ENCODE measurements around the gene CTNNA3.

CTNNA3 gene

GRCh38 chr10:67072654-67073053 is 623.3 kb downstream of the CTNNA3 start:
- no peak for DNase-seq (ENCODE audit: low read depth)
- Histone ChIP-seq H3K36me3 (ENCODE audit: control insufficient read depth, insufficient read depth, low read length, severe bottlenecking) (no peaks in the 10 kb centered on the region), H3K27me3 (replicated peaks; ENCODE audit: control insufficient read depth, insufficient read depth, low read length) (no peaks in the 10 kb centered on the region), H3K4me1 (ENCODE audit: control insufficient read depth, insufficient read depth, low read length) (no peaks in the 10 kb centered on the region), H3K9ac (ENCODE audit: low read length) (no peak overlapping the region), H3K4me3 (ENCODE audit: low read length) (no peak overlapping the region), H3K9me3 (ENCODE audit: control insufficient read depth, low read length) (no peaks in the 10 kb centered on the region)

DNA sequence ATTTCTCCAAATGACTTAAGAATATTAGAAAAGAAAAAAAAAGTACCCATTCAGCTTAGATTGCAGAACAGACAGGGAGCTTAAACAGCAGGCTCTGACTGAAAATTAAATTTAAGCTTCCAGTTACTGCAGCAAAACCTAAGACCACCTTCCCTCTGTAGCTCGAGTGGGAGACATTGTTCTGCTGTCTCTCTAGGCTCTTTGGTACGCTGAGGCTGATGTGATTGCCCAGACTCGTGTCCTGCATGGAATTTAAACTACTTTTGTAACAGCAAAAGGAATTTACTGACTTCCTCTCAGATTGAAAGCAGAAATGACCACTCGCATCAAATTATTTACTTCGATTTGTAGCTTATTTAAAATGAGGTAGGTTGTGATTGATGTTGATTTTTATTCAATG is 645.6 kb downstream of the CTNNA3 start:
- Histone ChIP-seq H3K36me3 (ENCODE audit: control insufficient read depth, insufficient read depth, low read length, severe bottlenecking) (no peaks in the 10 kb centered on the region), H3K4me3 (ENCODE audit: low read length) (no peak overlapping the region), H3K9me3 (ENCODE audit: control insufficient read depth, low read length) (no peaks in the 10 kb centered on the region), H3K27me3 (replicated peaks; ENCODE audit: control insufficient read depth, insufficient read depth, low read length) (no peaks in the 10 kb centered on the region), H3K4me1 (ENCODE audit: control insufficient read depth, insufficient read depth, low read length) (no peaks in the 10 kb centered on the region), H3K9ac (ENCODE audit: low read length) (no peak overlapping the region)
- DNase-seq (ENCODE audit: low read depth), result peak; percentile 7

- Histone ChIP-seq H3K9me3 (ENCODE audit: control insufficient read depth, low read length) (no peaks in the 10 kb centered on the region), H3K4me1 (ENCODE audit: control insufficient read depth, insufficient read depth, low read length) (no peaks in the 10 kb centered on the region), H3K4me3 (ENCODE audit: low read length) (no peak overlapping the region), H3K9ac (ENCODE audit: low read length) (no peak overlapping the region), H3K36me3 (ENCODE audit: control insufficient read depth, insufficient read depth, low read length, severe bottlenecking) (no peaks in the 10 kb centered on the region), H3K27me3 (replicated peaks; ENCODE audit: control insufficient read depth, insufficient read depth, low read length) (no peaks in the 10 kb centered on the region)
- no peak for DNase-seq (ENCODE audit: low read depth)
These were observed 646.0 kb downstream of the CTNNA3 start for GRCh38 chr10:67049988-67050387.

- H3K9me3 ChIP-seq (ENCODE audit: control insufficient read depth, low read length), result no peaks in the 10 kb centered on the region
- H3K36me3 ChIP-seq (ENCODE audit: control insufficient read depth, insufficient read depth, low read length, severe bottlenecking), result no peaks in the 10 kb centered on the region
- H3K4me1 ChIP-seq (ENCODE audit: control insufficient read depth, insufficient read depth, low read length), result no peaks in the 10 kb centered on the region
- H3K27me3 ChIP-seq (replicated peaks; ENCODE audit: control insufficient read depth, insufficient read depth, low read length), result no peaks in the 10 kb centered on the region
- no peak overlapping the region for H3K9ac ChIP-seq (ENCODE audit: low read length)
- H3K4me3 ChIP-seq (ENCODE audit: low read length), result no peak overlapping the region
- DNase-seq (ENCODE audit: low read depth), result no peak
These were observed 649.5 kb downstream of the CTNNA3 start for GRCh38 chr10:67046507-67046906.

- Histone ChIP-seq H3K9ac (ENCODE audit: low read length) (no peak overlapping the region), H3K4me3 (ENCODE audit: low read length) (no peak overlapping the region), H3K27me3 (replicated peaks; ENCODE audit: control insufficient read depth, insufficient read depth, low read length) (no peaks in the 10 kb centered on the region), H3K9me3 (ENCODE audit: control insufficient read depth, low read length) (no peaks in the 10 kb centered on the region), H3K36me3 (ENCODE audit: control insufficient read depth, insufficient read depth, low read length, severe bottlenecking) (no peaks in the 10 kb centered on the region), H3K4me1 (ENCODE audit: control insufficient read depth, insufficient read depth, low read length) (no peaks in the 10 kb centered on the region)
- DNase-seq (ENCODE audit: low read depth), result no peak
These were observed 650.6 kb downstream of the CTNNA3 start for GRCh38 chr10:67045404-67045803.

DNA sequence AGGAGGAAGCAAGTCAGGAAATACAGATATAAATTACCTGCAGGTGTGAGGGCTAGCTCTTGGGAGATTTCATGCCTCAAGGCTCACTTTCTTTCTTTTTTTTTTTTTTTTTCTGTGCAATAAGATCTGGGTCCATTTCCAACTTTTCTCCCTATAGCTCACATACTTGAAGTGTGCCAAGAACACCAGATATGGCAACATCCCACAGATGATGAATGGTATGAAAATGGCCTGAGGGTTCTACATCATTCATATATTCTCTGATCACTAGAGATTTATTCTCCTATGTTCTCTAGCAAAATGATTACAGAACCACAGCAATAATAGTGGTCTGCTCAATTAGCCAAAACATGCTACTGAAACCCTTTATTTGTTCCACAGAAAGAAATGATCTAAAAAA is 653.0 kb downstream of the CTNNA3 start:
- H3K9me3 ChIP-seq (ENCODE audit: control insufficient read depth, low read length), result no peaks in the 10 kb centered on the region
- no peaks in the 10 kb centered on the region for H3K27me3 ChIP-seq (replicated peaks; ENCODE audit: control insufficient read depth, insufficient read depth, low read length)
- H3K36me3 ChIP-seq (ENCODE audit: control insufficient read depth, insufficient read depth, low read length, severe bottlenecking), result no peaks in the 10 kb centered on the region
- H3K4me3 ChIP-seq (ENCODE audit: low read length), result no peak overlapping the region
- no peak overlapping the region for H3K9ac ChIP-seq (ENCODE audit: low read length)
- no peaks in the 10 kb centered on the region for H3K4me1 ChIP-seq (ENCODE audit: control insufficient read depth, insufficient read depth, low read length)
- DNase-seq (ENCODE audit: low read depth), result no peak

- Histone ChIP-seq H3K9ac (ENCODE audit: low read length) (no peak overlapping the region), H3K36me3 (ENCODE audit: control insufficient read depth, insufficient read depth, low read length, severe bottlenecking) (no peaks in the 10 kb centered on the region), H3K4me3 (ENCODE audit: low read length) (no peak overlapping the region), H3K4me1 (ENCODE audit: control insufficient read depth, insufficient read depth, low read length) (no peaks in the 10 kb centered on the region), H3K27me3 (replicated peaks; ENCODE audit: control insufficient read depth, insufficient read depth, low read length) (no peaks in the 10 kb centered on the region), H3K9me3 (ENCODE audit: control insufficient read depth, low read length) (no peaks in the 10 kb centered on the region)
- DNase-seq (ENCODE audit: low read depth), result no peak
These were observed 659.2 kb downstream of the CTNNA3 start for GRCh38 chr10:67036808-67037207.

DNA sequence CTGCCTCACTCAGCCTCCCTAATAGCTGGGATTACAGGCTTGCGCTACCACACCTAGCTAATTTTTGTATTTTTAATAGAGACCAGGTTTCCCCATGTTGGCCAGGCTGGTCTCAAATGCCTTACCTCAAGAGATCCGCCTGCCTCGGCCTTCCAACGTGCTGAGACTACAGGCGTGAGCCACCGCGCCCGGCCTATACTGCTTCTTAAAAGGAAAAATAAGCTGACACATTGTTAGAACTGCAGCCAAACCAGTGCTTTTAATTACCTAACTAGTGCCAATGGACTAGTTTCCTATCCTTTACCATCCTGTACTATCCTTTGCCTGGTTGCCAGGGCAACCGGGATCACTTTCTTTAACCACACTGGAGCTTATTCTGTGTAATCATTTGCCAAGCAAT is 662.1 kb downstream of the CTNNA3 start:
- Histone ChIP-seq H3K4me1 (ENCODE audit: control insufficient read depth, insufficient read depth, low read length) (no peaks in the 10 kb centered on the region), H3K9me3 (ENCODE audit: control insufficient read depth, low read length) (no peaks in the 10 kb centered on the region), H3K4me3 (ENCODE audit: low read length) (no peak overlapping the region), H3K27me3 (replicated peaks; ENCODE audit: control insufficient read depth, insufficient read depth, low read length) (no peaks in the 10 kb centered on the region), H3K9ac (ENCODE audit: low read length) (no peak overlapping the region), H3K36me3 (ENCODE audit: control insufficient read depth, insufficient read depth, low read length, severe bottlenecking) (no peaks in the 10 kb centered on the region)
- DNase-seq (ENCODE audit: low read depth), result no peak

DNA sequence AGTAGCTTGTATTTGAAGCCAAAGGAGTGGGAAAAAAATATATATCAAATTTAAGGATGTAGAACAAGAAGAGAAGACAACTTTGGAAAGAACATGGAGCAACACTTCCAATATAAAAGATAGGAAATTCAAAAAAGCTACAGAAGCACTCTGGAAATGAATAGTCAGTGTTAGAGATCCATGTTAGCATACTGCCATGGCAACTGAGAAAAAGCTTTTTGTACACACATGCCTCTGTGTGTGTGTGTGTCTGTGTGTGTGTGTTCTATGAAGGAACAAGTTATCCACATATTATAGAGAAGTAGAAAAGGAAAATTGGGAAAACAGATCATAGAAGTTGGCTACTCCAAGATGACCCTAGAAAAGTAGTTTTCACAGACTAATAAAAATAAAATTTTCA is 673.9 kb downstream of the CTNNA3 start:
- no peaks in the 10 kb centered on the region for H3K4me1 ChIP-seq (ENCODE audit: control insufficient read depth, insufficient read depth, low read length)
- no peak overlapping the region for H3K9ac ChIP-seq (ENCODE audit: low read length)
- H3K4me3 ChIP-seq (ENCODE audit: low read length), result no peak overlapping the region
- no peak for DNase-seq (ENCODE audit: low read depth)
- H3K9me3 ChIP-seq (ENCODE audit: control insufficient read depth, low read length), result peaks cover 3% of the 10 kb centered on the region
- no peaks in the 10 kb centered on the region for H3K27me3 ChIP-seq (replicated peaks; ENCODE audit: control insufficient read depth, insufficient read depth, low read length)
- H3K36me3 ChIP-seq (ENCODE audit: control insufficient read depth, insufficient read depth, low read length, severe bottlenecking), result no peaks in the 10 kb centered on the region

- no peaks in the 10 kb centered on the region for H3K36me3 ChIP-seq (ENCODE audit: control insufficient read depth, insufficient read depth, low read length, severe bottlenecking)
- no peaks in the 10 kb centered on the region for H3K4me1 ChIP-seq (ENCODE audit: control insufficient read depth, insufficient read depth, low read length)
- no peak overlapping the region for H3K9ac ChIP-seq (ENCODE audit: low read length)
- no peak overlapping the region for H3K4me3 ChIP-seq (ENCODE audit: low read length)
- H3K9me3 ChIP-seq (ENCODE audit: control insufficient read depth, low read length), result no peaks in the 10 kb centered on the region
- peak; percentile 8 for DNase-seq (ENCODE audit: low read depth)
- no peaks in the 10 kb centered on the region for H3K27me3 ChIP-seq (replicated peaks; ENCODE audit: control insufficient read depth, insufficient read depth, low read length)
These were observed 678.8 kb downstream of the CTNNA3 start for GRCh38 chr10:67017218-67017617.

- Histone ChIP-seq H3K9me3 (ENCODE audit: control insufficient read depth, low read length) (no peaks in the 10 kb centered on the region), H3K36me3 (ENCODE audit: control insufficient read depth, insufficient read depth, low read length, severe bottlenecking) (no peaks in the 10 kb centered on the region), H3K4me3 (ENCODE audit: low read length) (no peak overlapping the region), H3K4me1 (ENCODE audit: control insufficient read depth, insufficient read depth, low read length) (no peaks in the 10 kb centered on the region), H3K27me3 (replicated peaks; ENCODE audit: control insufficient read depth, insufficient read depth, low read length) (no peaks in the 10 kb centered on the region), H3K9ac (ENCODE audit: low read length) (no peak overlapping the region)
- peak; percentile 52 for DNase-seq (ENCODE audit: low read depth)
These were observed 680.8 kb downstream of the CTNNA3 start for GRCh38 chr10:67015225-67015624.

DNA sequence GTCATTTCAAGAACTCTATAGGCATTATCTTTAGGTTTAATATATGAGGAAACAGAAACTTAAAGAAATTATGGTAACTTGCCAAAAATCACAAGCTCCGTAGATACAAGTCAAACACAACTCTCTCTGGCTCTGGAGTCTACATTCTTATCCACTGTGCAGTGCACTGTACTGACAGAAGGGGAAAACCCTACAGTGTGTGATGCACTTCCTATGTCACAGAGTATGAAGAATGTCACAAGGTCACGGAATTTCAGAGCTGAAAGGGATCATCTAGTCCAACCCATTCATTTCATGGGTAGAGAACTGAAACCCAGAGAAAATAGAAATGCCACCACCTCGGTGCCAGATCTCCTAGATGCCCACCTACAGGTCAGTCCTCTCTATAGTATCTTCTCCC is 684.0 kb downstream of the CTNNA3 start:
- no peak overlapping the region for H3K9ac ChIP-seq (ENCODE audit: low read length)
- no peaks in the 10 kb centered on the region for H3K4me1 ChIP-seq (ENCODE audit: control insufficient read depth, insufficient read depth, low read length)
- H3K9me3 ChIP-seq (ENCODE audit: control insufficient read depth, low read length), result no peaks in the 10 kb centered on the region
- DNase-seq (ENCODE audit: low read depth), result no peak
- H3K4me3 ChIP-seq (ENCODE audit: low read length), result no peak overlapping the region
- H3K36me3 ChIP-seq (ENCODE audit: control insufficient read depth, insufficient read depth, low read length, severe bottlenecking), result no peaks in the 10 kb centered on the region
- H3K27me3 ChIP-seq (replicated peaks; ENCODE audit: control insufficient read depth, insufficient read depth, low read length), result no peaks in the 10 kb centered on the region
